Activated naive CD4-positive, alpha-beta T cell treated with anti-CD3 and anti-CD28 coated beads, Interleukin-2, amount 50 U/mL, for 24 hours (primary cell): ENCODE data around the gene PPARG.
"Not testable (repeated sequence)": the region's sequence is repeated elsewhere in the genome, so short reads cannot be mapped to it uniquely, and the experiment has no call there.

Experiments used
- H3K27ac Mint-ChIP-seq: one replicate; pipeline ENCODE4 v1.8.0; 2021; ENCODE audit warnings: mild to moderate bottlenecking, mixed read lengths
- H3K27me3 Mint-ChIP-seq: one replicate; pipeline ENCODE4 v1.8.0; 2021; ENCODE audit warnings: mixed read lengths
- H3K36me3 Mint-ChIP-seq: one replicate; pipeline ENCODE4 v1.8.0; 2021; ENCODE audit warnings: mixed read lengths
- H3K4me1 Mint-ChIP-seq: one replicate; pipeline ENCODE4 v1.8.0; 2021; ENCODE audit warnings: mixed read lengths
- H3K4me3 Mint-ChIP-seq: one replicate; pipeline ENCODE4 v1.8.0; 2021; ENCODE audit warnings: mild to moderate bottlenecking, mixed read lengths
- H3K9me3 Mint-ChIP-seq: one replicate; pipeline ENCODE4 v1.8.0; 2021; ENCODE audit warnings: mixed read lengths

The PPARG gene

DNA sequence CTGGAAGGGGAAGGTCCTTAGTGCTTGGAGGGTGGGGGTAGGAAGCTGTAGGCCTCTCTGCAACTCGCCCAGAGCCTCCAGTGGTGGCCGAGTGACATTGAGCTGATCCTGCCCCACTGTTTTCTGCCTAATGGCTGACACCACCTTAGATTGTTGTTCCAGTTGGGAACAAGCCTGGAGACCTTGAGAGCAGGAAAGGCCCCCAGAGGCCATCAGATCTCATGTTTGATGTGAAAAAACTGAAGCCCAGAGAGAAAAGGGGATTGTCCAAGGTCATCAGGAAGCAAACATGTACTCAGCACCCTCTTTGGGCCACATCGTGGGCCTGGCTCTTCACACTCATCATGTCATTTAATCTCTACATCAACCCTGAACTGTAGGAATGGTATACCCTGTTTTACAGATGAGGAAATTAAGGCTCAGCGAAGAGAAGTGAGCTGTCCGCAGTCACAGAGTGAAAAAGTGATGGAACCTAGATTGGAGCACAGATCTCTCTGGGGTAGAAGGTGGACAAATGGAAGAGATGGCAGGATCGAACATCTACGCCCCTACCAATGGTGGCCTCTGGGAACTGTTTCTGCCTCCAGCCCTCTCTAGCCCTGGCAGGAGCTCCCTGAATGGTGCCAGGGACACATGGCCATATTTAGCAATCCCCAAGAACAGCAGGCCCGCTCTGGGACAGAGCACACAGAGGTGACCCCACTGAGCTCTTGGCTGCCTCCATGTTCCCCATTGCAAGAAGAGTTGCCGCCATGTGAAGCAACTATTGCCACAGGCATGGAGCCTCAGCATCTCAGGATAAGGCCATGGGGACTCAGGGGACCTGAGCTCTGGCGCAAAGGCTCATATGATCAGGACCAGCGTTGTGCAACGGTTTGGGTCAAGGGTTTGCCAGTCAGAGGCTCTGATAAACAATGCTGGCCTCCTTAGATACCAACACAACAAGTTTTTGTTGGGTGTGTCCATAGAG lies 163.8 kb downstream of the PPARG start:
- H3K4me3 Mint-ChIP-seq, result no peak overlapping the region
- H3K36me3 Mint-ChIP-seq, result no peaks in the 10 kb centered on the region
- no peaks in the 10 kb centered on the region for H3K9me3 Mint-ChIP-seq

DNA sequence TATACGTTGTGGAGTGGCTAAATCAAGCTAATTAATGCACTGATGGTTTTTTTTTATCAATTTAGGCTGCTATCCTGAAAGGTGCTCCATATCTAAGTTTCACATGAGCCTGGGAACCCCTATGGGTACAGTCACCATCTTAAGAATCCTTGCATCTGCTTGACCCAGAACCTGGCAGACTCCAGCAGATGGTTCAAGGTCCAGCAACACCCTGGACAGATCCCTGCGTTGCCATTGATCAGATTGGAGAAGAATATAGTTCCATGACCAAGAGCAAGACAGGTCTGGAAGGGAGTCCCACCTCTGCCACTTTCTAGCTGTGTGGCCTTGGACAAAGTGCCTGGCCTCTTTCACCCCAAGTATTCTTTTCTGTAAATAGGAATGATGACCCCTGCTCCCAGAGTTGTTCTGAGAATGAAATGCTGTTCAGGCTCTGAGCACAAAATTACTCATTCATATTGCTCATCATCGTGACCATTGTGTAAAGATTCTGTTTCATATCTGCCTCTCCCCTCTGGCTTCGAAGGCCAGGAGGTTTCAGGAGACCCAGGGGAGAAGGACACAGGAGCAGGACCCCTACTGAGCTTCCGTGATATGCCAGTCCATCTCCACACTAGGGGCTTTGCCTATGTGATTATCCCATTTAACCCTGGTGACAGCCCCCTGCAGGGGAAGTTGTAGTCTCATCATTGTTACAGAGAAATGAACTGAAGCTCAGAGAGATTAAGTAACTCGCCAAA lies 165.4 kb downstream of the PPARG start:
- Mint-ChIP-seq H3K9me3 (no peaks in the 10 kb centered on the region), H3K36me3 (no peaks in the 10 kb centered on the region), H3K27ac (no peak overlapping the region), H3K4me3 (no peak overlapping the region), H3K4me1 (no peaks in the 10 kb centered on the region), H3K27me3 (no peaks in the 10 kb centered on the region)

More for the DNA sequence above, 163.8 kb downstream of the PPARG start:
- no peak overlapping the region for H3K27ac Mint-ChIP-seq
- H3K27me3 Mint-ChIP-seq, result no peaks in the 10 kb centered on the region
- no peaks in the 10 kb centered on the region for H3K4me1 Mint-ChIP-seq

DNA sequence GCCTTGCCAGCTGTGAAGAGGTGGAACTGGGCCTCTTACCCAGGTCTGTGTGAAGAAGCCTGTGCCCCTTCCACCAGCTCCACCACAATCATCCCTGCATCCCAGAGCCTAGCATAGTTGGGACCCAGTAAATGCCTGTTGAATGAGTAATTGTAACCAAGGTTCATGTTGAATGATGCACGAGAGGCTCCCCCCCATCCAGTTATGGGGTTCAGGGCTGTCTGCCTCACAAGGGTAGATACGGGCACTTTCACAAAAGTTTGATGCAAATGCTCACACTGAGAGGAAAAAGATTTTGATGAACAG lies 165.9 kb downstream of the PPARG start:
- H3K4me3 Mint-ChIP-seq, result no peak overlapping the region
- no peaks in the 10 kb centered on the region for H3K9me3 Mint-ChIP-seq
- no peak overlapping the region for H3K27ac Mint-ChIP-seq
- no peaks in the 10 kb centered on the region for H3K36me3 Mint-ChIP-seq
- no peaks in the 10 kb centered on the region for H3K27me3 Mint-ChIP-seq
- H3K4me1 Mint-ChIP-seq, result no peaks in the 10 kb centered on the region

DNA sequence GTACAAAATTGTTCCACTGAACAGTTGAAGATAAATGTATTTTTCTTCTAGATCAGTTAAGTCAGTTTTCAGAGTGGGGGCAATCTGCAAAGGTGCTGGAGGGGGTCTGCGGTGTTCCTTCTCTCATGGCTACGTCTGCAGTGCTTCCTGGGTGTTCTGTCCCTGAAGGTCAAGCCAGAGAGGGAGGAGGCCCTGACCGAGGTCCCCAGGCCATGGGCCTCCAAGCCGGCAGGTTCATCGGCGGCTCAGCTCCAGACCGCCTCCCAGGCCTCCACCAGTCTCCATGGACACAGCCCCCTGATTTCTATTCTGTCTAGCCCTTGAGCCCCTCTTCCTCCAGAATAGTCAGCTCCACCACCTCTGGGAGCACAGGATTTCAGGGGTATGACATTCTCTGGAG lies 166.9 kb downstream of the PPARG start:
- Mint-ChIP-seq H3K36me3 (no peaks in the 10 kb centered on the region), H3K4me1 (peaks cover under 1% of the 10 kb centered on the region), H3K4me3 (no peak overlapping the region), H3K27me3 (no peaks in the 10 kb centered on the region), H3K27ac (no peak overlapping the region), H3K9me3 (no peaks in the 10 kb centered on the region)

DNA sequence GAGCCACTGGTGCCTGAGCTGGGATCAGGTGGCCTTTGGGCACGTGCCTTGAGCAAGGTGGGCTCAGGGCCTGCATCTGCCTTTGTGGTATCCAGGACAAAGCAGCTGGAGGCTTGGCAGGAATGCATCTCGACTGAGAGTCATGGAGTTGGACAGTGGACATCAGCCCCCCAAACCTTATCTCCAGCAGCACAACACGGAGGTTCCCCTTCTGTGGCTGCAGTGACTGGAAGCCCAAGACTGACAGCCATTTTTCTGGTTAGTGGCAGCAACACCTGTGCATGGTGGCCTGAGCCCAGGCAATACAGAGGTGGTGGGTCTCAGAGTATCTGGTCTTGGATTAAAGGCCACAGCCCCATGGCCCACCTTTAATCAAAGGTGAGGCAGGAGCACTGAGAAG lies 167.6 kb downstream of the PPARG start:
- Mint-ChIP-seq H3K4me1 (peaks cover 5% of the 10 kb centered on the region), H3K27me3 (no peaks in the 10 kb centered on the region), H3K36me3 (no peaks in the 10 kb centered on the region), H3K27ac (no peak overlapping the region), H3K4me3 (no peak overlapping the region), H3K9me3 (no peaks in the 10 kb centered on the region)

DNA sequence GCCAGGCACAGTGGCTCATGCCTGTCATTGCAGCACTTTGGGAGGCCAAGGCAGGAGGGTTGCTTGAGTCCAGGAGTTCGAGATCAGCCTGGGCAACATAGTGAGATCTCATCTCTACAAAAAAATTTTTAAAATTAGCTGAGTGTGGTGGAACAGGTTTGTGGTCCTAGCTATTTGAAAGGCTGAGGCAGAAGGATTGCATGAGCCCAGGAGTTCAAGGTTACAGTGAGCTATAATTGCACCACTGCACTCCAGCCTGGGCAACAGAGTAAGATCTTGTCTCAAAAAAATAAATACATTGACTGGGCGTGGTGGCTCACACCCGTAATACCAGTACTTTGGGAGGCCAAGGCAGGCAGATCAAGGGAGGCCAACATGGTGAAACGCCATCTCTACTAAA lies 168.5 kb downstream of the PPARG start:
- H3K27ac Mint-ChIP-seq, H3K27me3 Mint-ChIP-seq, H3K9me3 Mint-ChIP-seq, H3K4me1 Mint-ChIP-seq, H3K4me3 Mint-ChIP-seq, H3K36me3 Mint-ChIP-seq: not testable (repeated sequence)

DNA sequence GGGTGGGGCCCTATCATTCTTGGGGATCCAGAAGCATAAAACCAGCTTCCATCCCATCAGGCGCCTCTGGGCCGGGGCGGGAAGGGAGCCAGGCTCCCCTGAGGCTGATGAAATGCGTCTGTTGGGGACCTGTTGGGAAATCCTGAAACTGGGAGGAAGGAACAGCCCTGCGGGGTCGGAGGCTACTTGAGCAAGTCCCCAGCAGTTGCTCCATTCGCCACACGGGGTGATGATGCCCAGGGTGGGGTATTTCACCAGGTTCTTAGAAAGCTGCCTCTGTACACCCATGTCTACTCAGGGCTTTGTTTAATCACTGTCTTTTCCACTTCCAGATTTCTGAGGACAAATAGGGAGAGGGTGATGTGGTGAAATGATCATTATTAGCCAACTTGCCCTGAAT lies 170.0 kb downstream of the PPARG start:
- no peaks in the 10 kb centered on the region for H3K9me3 Mint-ChIP-seq
- H3K4me1 Mint-ChIP-seq, result peaks cover 15% of the 10 kb centered on the region
- no peak overlapping the region for H3K27ac Mint-ChIP-seq
- no peaks in the 10 kb centered on the region for H3K36me3 Mint-ChIP-seq
- no peak overlapping the region for H3K4me3 Mint-ChIP-seq
- H3K27me3 Mint-ChIP-seq, result no peaks in the 10 kb centered on the region

DNA sequence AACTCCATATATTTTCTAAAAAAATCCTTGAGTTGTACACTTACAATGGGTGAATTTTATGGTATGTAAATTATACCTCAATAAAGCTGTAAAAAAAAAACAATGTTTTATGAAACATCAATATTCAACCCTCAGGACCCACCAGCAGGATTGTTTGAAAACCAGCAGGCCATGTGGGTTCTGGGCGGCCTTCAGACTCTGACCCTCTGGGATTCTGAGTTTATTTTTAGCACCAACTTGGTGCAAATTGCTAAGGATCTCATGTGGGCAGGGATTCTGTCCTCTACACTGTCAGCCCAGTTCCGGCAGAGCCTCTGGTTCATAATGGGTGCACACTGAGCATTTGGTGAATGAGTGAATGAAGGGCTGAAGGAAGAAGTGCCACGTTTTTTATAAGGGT lies 171.3 kb downstream of the PPARG start:
- no peak overlapping the region for H3K4me3 Mint-ChIP-seq
- no peaks in the 10 kb centered on the region for H3K36me3 Mint-ChIP-seq
- H3K27me3 Mint-ChIP-seq, result no peaks in the 10 kb centered on the region
- no peak overlapping the region for H3K27ac Mint-ChIP-seq
- no peaks in the 10 kb centered on the region for H3K9me3 Mint-ChIP-seq
- H3K4me1 Mint-ChIP-seq, result peaks cover 20% of the 10 kb centered on the region

DNA sequence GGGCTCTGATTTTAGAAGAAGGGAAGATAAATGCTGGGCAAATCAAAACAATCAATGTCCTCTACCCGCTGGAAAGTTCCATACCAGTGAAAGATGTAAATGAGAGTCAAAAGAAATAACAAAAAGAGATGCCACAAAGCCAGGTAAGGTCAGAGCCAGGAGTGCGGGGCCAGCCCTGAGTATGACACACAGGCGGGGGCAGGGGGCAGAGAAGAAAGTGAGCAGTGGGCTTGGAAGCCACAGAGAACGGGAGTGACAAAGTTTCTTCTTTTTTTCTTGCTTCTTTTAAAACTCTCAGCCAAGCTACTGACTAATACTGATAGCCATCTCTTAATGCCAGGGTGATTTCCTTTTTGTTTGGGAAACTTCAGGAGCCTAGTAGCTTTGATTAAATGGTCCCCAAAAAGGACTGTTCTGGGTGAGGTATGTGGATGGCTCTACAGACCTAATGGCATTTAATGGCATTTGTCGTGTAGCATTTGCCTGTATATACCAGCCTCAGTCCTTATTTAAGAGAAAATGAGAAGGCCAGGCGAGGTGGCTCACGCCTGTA lies 172.3 kb downstream of the PPARG start:
- Mint-ChIP-seq H3K4me3 (no peak overlapping the region), H3K27me3 (no peaks in the 10 kb centered on the region), H3K36me3 (no peaks in the 10 kb centered on the region), H3K27ac (no peak overlapping the region), H3K9me3 (no peaks in the 10 kb centered on the region), H3K4me1 (peaks cover 20% of the 10 kb centered on the region)

DNA sequence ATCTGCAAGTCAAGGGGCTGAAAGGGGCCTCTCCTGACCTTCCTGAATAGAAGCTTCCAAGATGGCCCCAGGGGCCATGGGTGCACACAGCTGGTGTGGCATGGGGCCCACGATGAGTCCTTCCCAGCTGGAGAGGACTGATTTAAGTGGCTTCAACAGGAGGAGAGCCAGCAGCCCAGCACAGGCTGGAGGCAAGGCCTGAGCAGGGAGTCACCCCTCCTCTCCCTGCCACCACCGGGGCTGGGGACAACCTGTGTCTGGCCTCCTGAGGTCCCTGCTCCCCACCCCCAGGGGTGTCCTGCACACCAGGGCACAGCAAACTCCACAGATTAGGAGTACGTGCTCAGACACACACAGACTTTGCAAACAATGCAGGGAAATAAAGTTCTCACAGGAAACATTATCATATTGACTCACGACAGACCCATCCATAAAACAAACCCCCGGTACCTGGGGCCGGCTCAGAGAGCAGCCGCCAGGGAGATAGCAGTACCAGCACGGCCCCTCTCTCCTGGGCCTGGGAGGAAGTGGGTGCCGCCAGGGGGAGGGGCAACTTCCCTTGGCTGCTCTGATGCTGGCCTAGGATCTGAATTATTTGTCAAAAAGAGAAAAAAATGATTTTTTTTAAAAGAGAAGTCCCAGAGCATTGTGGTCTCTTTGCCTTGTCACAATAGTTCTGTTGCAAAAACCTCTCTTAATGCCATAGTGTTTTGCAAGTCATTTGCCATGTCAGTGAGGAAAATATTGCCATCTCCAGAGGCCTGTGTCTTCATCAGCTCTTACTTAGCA lies 173.5 kb downstream of the PPARG start:
- Mint-ChIP-seq H3K36me3 (no peaks in the 10 kb centered on the region), H3K4me1 (peaks cover 20% of the 10 kb centered on the region), H3K27me3 (no peaks in the 10 kb centered on the region), H3K27ac (no peak overlapping the region), H3K4me3 (peak overlapping the region; percentile 60), H3K9me3 (no peaks in the 10 kb centered on the region)

DNA sequence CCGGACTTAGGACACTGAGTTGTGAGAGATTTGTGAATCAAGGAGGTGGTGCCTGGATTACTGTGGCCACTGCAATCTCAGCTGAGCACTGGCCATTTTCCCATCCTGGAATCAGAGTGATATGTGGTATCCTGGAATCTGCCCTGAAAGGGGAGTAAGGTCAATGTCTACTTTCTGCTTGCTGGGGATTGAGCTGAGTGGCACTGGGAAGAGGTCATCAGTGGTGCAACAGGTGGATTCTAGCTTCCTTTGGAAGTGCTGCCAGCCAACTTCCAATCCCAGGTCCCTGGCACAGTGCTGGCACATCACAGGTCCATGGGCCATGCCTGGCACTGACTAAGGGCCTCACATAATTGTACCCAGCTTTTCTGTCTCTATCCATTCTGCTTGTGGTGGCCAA lies 174.8 kb downstream of the PPARG start:
- no peaks in the 10 kb centered on the region for H3K9me3 Mint-ChIP-seq
- no peaks in the 10 kb centered on the region for H3K27me3 Mint-ChIP-seq
- H3K4me1 Mint-ChIP-seq, result peaks cover 20% of the 10 kb centered on the region
- no peak overlapping the region for H3K4me3 Mint-ChIP-seq
- no peaks in the 10 kb centered on the region for H3K36me3 Mint-ChIP-seq
- no peak overlapping the region for H3K27ac Mint-ChIP-seq

DNA sequence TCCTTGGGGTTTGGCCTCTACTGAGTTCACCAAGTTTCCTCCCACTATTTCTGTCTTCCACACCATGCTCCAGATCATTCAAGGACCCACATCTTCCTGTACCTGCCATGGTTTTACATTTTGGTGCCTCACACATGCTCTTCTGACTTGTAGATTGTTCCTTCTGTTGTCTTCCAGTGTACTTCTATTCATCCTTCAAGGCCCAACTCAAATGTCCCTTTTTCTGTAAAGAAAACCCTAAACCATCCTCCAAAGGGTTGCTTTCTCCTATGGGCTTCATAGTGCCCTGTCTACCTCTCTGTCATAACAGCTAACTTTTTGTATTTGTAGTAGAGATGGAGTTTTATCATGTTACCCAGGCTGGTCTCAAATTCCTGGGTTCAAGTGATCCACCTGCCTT lies 175.3 kb downstream of the PPARG start:
- Mint-ChIP-seq H3K27ac (no peak overlapping the region), H3K4me1 (peaks cover 20% of the 10 kb centered on the region), H3K9me3 (no peaks in the 10 kb centered on the region), H3K27me3 (no peaks in the 10 kb centered on the region), H3K4me3 (no peak overlapping the region), H3K36me3 (no peaks in the 10 kb centered on the region)

DNA sequence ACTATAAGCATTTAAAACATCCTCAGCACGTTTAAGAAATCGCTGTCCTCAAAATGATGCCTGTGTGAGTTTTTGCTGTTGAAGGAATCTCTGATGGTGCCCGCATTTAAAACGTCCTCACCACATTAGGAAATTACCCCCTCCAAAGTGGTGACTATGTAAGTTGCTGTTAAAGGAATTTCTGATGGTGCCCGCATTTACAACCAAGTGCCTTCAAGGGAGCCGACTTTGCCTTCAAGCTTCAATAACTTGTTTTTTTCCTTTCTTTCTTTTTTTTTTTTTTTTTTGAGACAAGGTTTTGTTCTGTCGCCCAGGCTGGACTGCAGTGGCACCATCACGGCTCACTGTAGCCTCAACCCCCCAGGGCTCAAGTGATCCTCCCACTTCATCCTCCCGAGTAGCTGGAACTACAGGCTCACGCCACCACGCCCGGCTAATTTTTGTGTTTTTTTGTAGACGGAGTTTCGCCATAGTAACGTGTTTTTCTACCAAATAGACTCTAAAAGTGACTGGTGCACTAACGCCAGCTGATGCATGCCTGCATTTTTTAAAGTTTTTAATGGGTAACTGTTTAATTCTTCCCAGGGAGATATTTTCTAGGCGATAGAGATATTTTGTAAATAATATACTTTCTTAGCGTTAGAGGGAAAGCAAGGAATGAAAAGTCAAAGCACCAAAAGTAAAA lies 176.4 kb downstream of the PPARG start:
- Mint-ChIP-seq H3K4me1 (peaks cover 20% of the 10 kb centered on the region), H3K36me3 (no peaks in the 10 kb centered on the region), H3K4me3 (no peak overlapping the region)

DNA sequence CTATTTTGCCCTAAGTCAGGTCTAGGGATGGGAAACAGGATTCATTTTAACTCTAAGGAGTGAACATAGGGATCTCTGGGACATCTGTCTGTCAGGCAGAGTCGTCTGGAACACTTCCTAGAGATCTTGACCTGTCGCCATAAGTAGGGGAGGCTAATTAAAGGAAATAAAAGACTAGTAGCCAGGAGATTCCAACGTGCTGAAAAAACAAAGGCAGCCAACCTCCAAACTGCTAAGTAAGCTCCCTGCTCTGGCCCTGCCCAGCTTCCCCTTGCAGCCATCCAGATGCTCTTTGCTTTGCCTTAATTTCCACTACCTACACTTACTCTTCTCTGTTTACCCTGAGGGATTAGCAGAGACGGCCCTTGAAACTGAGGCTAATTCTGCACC lies 177.0 kb downstream of the PPARG start:
- H3K36me3 Mint-ChIP-seq, result no peaks in the 10 kb centered on the region
- no peak overlapping the region for H3K27ac Mint-ChIP-seq
- H3K27me3 Mint-ChIP-seq, result no peaks in the 10 kb centered on the region
- H3K4me1 Mint-ChIP-seq, result peaks cover 20% of the 10 kb centered on the region
- H3K9me3 Mint-ChIP-seq, result no peaks in the 10 kb centered on the region
- H3K4me3 Mint-ChIP-seq, result no peak overlapping the region

More for the DNA sequence above, 176.4 kb downstream of the PPARG start:
- Mint-ChIP-seq H3K27me3 (no peaks in the 10 kb centered on the region), H3K9me3 (no peaks in the 10 kb centered on the region), H3K27ac (no peak overlapping the region)

DNA sequence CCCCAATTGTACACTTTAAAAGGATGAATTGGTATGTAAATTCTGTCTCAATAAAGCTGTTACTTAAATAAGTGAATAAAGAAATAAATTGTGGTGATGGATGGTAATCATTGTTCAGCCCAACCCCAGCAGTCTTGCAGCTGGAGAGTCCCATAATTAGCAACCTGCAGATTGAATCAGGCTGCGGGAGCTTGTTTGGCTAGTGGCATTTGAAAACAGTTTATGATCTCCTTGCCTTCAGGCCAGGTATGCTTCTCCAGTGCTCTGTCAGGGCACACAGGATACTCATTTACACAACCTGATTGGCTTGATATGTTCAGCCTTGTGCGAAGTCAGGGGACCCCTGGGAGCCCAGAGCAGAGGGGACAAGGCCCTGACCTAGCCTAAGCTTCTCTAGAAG lies 178.9 kb downstream of the PPARG start:
- no peak overlapping the region for H3K27ac Mint-ChIP-seq
- H3K4me3 Mint-ChIP-seq, result no peak overlapping the region
- H3K4me1 Mint-ChIP-seq, result peaks cover 17% of the 10 kb centered on the region
- H3K9me3 Mint-ChIP-seq, result no peaks in the 10 kb centered on the region
- H3K27me3 Mint-ChIP-seq, result no peaks in the 10 kb centered on the region
- no peaks in the 10 kb centered on the region for H3K36me3 Mint-ChIP-seq
